SH-SY5Y (cell line): ENCODE results near the gene HTR3B.

ENCODE experiments used
- GATA2 ChIP-seq: IDR thresholded peaks from 2 replicates; pipeline ENCODE4 v1.6.1; 2011; ENCODE audit warnings: mild to moderate bottlenecking, low read depth, low read length
- GATA3 ChIP-seq: IDR thresholded peaks from 2 replicates; pipeline ENCODE4 v1.6.1; 2011; ENCODE audit warnings: low read depth, mild to moderate bottlenecking, low read length, moderate library complexity

- TF ChIP-seq GATA2 = no peak
- no peak for TF ChIP-seq GATA3
These were observed 31.3 kb downstream of the HTR3B start for GRCh38 chr11:113935858-113936257.
